Left lung (tissue), 10 donors: ENCODE measurements around the gene PHACTR1. TPM values are rescaled to one million over a fixed set of nuclear protein-coding genes. Genes with fewer than 3 reads are reported as not detected.

Experiments used
- ATAC-seq: fragments of 200-7000 bp; cut with Tn5 transposase; one replicate; pipeline ENCODE4 v1.9.1; 2020; ENCODE audit warnings: moderate library complexity
- DNase-seq, 4 donors: peaks; one replicate each; pipeline ENCODE4 v3.0.0-alpha.2; 2013 to 2020
- H3K27ac ChIP-seq, 2 donors: fragments of 200-600 bp; sonication (generic) in 1 of 2; one replicate each; pipeline versions ENCODE4 v1.5.0 to v1.8.0; 2020 to 2021
- H3K27me3 ChIP-seq, 2 donors: fragments of 200-600 bp; sonication (generic) in 1 of 2; one replicate each; pipeline versions ENCODE4 v1.5.0 to v1.8.0; 2020 to 2021
- H3K36me3 ChIP-seq, 2 donors: fragments of 200-600 bp; sonication (generic) in 1 of 2; one replicate each; pipeline versions ENCODE4 v1.5.0 to v1.8.0; 2020 to 2021
- H3K4me1 ChIP-seq, 2 donors: fragments of 200-600 bp; one replicate each; pipeline ENCODE4 v1.8.0; 2021
- H3K4me3 ChIP-seq, 2 donors: fragments of 200-600 bp; sonication (generic) in 1 of 2; one replicate each; pipeline versions ENCODE4 v1.5.0 to v1.8.0; 2020 to 2021; ENCODE audit warnings: mild to moderate bottlenecking in 1 of 2
- H3K9me3 ChIP-seq, 2 donors: fragments of 200-600 bp; sonication (generic) in 1 of 2; one replicate each; pipeline versions ENCODE4 v1.5.0 to v1.8.0; 2020 to 2021
- intact Hi-C, 2 donors: fragments of 100-400 bp; cut with DNase I; formaldehyde crosslinking; loops; one replicate each; pipeline versions ENCODE4 v1.11.2 to v1.14.2; 2022
- polyA plus RNA-seq, 6 donors: library from polyadenylated mRNA; unstranded; fragments of 120-200 nt; gene quantifications; one replicate each; pipeline ENCODE4 v1.2.1, GENCODE V29; 2013; ENCODE audit not compliant: insufficient read length in 6 of 6
- total RNA-seq, 2 donors: library from RNA; stranded (reverse); fragmentation: NEBNext Ultra II Directional; extraction: Animal tissue kit (Norgen Biotek cat#: 25700); gene quantifications; one replicate each; pipeline ENCODE4 v1.2.1, GENCODE V29; 2021
- TF ChIP-seq, protein P1 (sequence below), 2 donors: fragments of 200-600 bp; sonication (generic) in 1 of 2; IDR thresholded peaks; one replicate each; pipeline versions ENCODE4 v1.5.0 to v1.8.0; 2021; ENCODE audit warnings: antibody characterized with exemption in 2 of 2
- donor health status: DM: no; HTN: yes; CAD: no.
- donor health status: DM: no; HTN: no; CAD: no.

The PHACTR1 gene
- total and polyA plus RNA-seq, 8 donors = 12.1 to 53.3 (median 15.8) TPM

DNA sequence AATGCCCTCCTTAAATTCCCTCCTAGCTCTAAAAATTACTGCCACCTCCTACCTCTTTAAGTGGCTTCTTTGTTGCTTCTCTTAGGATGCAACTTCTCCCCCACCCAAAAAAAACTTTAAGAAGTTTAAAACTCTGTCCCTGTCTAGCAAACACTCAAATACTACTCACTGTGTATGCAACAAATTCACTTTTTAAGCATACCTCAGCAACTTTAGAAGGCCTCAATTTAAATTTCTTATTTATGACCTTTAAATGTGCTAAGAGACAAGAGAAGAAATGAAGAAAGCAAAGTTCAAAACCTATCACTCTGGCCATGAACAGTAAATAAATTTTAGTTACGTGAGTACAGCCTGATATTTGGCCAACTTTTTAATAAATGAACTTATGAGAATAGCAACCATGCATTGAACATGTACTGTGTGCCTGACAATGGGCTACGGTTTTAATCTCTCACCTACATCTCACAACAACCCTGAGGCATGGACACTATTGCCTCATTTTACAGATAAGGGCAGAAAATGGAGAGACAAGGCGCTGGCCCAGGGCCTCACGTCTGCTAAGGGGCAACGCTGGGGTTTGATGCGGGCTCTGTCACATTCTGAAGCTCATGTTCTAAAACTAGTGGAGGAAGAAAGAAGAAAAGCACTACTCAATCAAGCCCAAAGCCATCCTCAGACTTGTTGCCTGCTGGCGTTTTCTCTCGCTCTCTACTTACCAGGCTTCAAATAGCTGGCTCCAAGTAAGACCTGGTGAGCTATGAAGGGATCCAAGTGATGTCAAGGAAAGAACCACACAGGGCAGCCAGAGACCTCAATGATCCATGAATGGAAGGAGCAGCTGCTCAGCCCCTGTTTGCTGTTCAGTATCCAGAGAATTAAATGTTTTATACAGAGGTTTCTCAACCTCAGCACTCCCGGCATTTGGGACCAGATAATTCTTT is 512.0 kb downstream of the PHACTR1 start:
- H3K27ac ChIP-seq = no peak overlapping the region
- no peaks in the 10 kb centered on the region for H3K27me3 ChIP-seq
- H3K4me1 ChIP-seq = no peaks in the 10 kb centered on the region
- no peaks in the 10 kb centered on the region for H3K9me3 ChIP-seq
- DNase-seq (no peak), ATAC-seq (no peak)
- intact Hi-C loops = no loop called here
- no peak overlapping the region for H3K4me3 ChIP-seq
- peaks cover 0 to 7% of the 10 kb centered on the region in 2 donors for H3K36me3 ChIP-seq
- TF ChIP-seq, protein P1, sequence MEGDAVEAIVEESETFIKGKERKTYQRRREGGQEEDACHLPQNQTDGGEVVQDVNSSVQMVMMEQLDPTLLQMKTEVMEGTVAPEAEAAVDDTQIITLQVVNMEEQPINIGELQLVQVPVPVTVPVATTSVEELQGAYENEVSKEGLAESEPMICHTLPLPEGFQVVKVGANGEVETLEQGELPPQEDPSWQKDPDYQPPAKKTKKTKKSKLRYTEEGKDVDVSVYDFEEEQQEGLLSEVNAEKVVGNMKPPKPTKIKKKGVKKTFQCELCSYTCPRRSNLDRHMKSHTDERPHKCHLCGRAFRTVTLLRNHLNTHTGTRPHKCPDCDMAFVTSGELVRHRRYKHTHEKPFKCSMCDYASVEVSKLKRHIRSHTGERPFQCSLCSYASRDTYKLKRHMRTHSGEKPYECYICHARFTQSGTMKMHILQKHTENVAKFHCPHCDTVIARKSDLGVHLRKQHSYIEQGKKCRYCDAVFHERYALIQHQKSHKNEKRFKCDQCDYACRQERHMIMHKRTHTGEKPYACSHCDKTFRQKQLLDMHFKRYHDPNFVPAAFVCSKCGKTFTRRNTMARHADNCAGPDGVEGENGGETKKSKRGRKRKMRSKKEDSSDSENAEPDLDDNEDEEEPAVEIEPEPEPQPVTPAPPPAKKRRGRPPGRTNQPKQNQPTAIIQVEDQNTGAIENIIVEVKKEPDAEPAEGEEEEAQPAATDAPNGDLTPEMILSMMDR (IDR thresholded peaks at IDR 0.05) = no peak

DNA sequence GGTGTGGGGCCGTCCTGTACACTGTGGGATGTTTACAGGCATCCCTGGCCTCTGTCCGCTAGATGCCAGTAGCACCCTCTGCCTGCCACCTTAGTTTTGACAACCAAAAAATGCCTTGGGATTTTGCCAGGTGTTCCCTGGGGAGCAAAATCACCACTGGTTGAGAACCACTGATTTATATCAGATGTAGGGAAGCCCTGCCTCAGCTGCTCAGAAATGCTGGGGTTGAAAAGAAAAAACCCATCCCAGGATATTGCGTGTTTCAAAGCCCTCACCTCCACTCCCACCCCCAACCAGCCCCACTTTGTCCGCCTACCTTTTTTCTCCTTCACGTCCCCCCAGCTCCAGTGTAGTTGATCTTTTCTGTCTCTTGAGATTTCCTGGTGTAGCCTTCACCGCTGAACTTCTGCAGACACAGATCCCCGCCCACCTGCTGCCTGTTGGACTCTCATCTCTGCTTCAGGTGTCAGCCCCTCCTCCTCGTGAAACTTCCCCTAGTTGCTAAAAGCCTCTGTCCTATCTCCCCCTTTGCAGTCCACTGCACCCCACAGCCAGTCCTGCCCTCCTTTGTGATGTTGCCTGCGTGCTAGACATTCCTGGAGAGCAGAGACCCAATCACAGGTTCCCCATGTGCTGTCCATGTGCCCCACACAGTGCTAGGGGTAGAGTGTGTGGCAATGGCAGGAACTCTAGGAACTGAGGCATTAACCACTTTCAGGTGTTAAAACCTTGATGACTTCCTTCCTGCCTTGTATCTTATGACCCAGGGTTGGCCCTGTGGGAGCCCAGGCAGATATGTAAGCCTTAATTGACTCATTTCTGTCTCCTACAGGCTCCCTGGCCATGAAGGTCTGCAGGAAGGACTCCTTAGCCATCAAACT is 512.9 kb downstream of the PHACTR1 start:
- Histone ChIP-seq H3K27ac (no peak overlapping the region), H3K4me1 (no peaks in the 10 kb centered on the region), H3K9me3 (no peaks in the 10 kb centered on the region), H3K4me3 (no peak overlapping the region), H3K27me3 (no peaks in the 10 kb centered on the region), H3K36me3 (peaks cover 0 to 12% of the 10 kb centered on the region in 2 donors)
- ATAC-seq (no peak), DNase-seq (no peak)
- intact Hi-C loops = no loop called here
- TF ChIP-seq, protein P1 (IDR thresholded peaks at IDR 0.05) = no peak

DNA sequence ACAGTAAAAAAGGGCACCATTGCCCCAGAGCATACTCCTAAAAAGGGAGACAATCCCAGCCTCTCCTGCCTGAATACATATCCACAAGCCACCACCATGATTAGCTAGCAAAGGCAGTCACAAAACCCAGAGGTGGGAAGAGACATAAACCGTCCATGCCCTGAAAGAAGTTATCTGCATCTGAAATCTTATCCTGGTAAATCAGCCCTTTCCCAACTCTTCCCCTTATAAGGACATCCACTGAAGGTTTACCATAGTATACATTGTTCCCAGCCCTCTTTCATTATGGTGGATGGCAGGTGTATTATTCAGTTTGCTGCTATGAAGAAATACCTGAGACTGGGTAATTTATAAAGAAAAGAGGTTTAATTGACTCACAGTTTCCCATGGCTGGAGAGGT is 516.5 kb downstream of the PHACTR1 start:
- intact Hi-C loops = no loop called here

DNA sequence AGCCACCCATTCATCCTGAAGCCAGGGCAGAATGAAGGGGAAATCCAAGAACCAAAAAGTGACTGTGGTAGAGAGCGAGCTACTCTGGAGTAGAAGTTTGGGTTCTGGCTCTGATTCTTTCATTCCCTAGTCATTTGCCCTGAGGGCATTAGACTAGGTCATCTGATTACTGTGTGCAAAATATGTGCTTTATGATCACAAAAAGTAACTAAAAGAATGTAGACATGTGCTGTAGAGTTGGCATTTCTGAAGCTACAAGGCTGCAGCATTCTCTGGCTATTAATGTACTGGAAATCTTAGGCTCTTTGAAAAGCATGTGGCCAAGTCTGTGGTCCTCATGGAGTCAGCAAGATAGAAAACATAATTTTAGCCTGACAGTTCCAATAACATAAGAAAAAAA is 517.6 kb downstream of the PHACTR1 start:
- TF ChIP-seq, protein P1 (IDR thresholded peaks at IDR 0.05) = no peak
- intact Hi-C loops = no loop called here
- H3K4me3 ChIP-seq = no peak overlapping the region
- H3K4me1 ChIP-seq = no peaks in the 10 kb centered on the region
- peaks cover 0 to 13% of the 10 kb centered on the region in 2 donors for H3K36me3 ChIP-seq
- H3K27ac ChIP-seq = no peak overlapping the region
- no peaks in the 10 kb centered on the region for H3K27me3 ChIP-seq
- ATAC-seq (no peak), DNase-seq (no peak)
- H3K9me3 ChIP-seq = no peaks in the 10 kb centered on the region

More for the DNA sequence above, 516.5 kb downstream of the PHACTR1 start:
- Histone ChIP-seq H3K4me3 (no peak overlapping the region), H3K36me3 (peaks cover 0 to 13% of the 10 kb centered on the region in 2 donors), H3K9me3 (no peaks in the 10 kb centered on the region), H3K27me3 (no peaks in the 10 kb centered on the region), H3K27ac (no peak overlapping the region), H3K4me1 (no peaks in the 10 kb centered on the region)
- DNase-seq = no peak
- no peak for ATAC-seq
- TF ChIP-seq, protein P1 (IDR thresholded peaks at IDR 0.05) = no peak

DNA sequence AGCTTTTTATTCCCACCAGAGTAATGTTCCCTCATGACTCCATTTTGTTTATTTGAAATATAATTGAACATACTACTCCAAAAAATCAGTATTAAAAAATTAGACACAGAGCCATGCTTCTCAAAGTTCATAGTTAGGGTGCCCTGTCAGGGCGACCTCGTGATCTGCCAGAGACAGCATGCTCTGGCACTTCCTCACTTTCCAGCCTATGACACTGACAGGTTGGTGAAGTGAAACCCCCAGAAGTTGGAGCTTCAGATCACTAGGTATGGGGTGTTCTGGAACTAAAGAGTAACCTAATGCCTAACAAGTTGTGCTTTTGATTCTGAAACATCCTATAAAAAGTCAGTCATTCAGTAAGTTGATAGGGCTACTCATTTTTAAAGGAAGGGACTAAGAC is 518.8 kb downstream of the PHACTR1 start:
- Histone ChIP-seq H3K4me1 (no peaks in the 10 kb centered on the region), H3K36me3 (peaks cover 0 to 13% of the 10 kb centered on the region in 2 donors), H3K27ac (no peak overlapping the region), H3K9me3 (no peaks in the 10 kb centered on the region), H3K4me3 (no peak overlapping the region), H3K27me3 (no peaks in the 10 kb centered on the region)
- TF ChIP-seq, protein P1 (IDR thresholded peaks at IDR 0.05) = no peak
- DNase-seq = no peak
- intact Hi-C loops = no loop called here
- no peak for ATAC-seq
